CD4-positive, alpha-beta T cell treated with Interleukin-21 for 1 hour (primary cell): Measurements from ENCODE around the gene RFX6.
"Not testable (repeated sequence)": the region's sequence is repeated elsewhere in the genome, so short reads cannot be mapped to it uniquely, and the experiment has no call there.

Experiments
- DNase-seq: peaks from one replicate; pipeline ENCODE4 v3.0.0-alpha.2; 2020

The RFX6 gene

DNA sequence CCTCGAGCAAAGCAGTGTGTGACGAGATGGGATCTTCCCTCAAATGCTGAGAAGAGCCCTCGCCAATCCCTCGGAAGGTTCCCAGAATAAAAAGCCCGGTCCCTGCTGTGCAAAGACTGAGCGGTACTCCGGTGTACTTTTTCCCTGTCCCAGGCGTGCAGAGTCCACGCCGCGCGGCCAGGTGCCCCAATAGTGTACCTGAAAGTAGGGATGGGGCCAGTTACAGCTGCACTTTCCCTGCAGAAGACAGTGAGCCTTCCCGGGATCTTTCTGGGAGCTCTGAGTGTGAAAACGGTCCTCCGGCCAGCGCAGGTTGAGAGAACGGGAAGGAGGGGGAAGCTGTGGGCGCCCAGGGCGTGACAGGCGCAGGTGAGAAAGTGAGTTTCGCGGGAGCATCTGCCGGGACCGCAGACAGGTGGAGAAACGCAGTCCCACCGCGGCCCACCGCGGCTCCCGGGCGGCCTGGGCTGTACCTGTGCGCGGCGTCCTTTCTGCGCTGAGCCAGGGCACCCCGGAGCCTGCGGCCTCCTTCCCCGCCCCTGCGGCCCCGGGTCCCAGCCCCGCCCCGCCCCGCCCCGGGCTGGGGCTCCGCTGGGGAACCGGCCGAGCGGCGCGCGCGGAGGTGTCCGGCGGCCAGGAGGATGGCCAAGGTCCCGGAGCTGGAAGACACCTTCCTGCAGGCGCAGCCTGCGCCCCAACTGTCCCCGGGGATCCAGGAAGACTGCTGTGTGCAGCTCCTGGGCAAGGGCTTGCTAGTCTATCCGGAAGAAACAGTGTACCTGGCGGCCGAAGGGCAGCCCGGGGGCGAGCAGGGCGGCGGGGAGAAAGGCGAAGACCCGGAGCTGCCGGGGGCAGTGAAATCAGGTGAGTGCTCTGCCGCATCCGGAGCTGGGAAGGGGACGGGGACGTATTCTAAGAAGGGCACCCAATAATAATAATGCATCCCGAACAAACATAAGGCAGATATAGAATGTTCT is at the start of gene RFX6:
Gene RFX6, plus strand, starts transcription at position 608 of the 977 bp plus-strand sequence. Its CDS starts 34 bp downstream, at position 642.
- no peak for DNase-seq

GRCh38 chr6:116827561-116828240 is 49.3 kb upstream of the RFX6 start:
- DNase-seq, result no peak

GRCh38 chr6:116828983-116829382 is 48.1 kb upstream of the RFX6 start, which contains the start of gene GPRC6A:
Gene GPRC6A, minus strand, starts transcription at chr6:116829083. Its CDS starts 70 bp downstream, at chr6:116829013.
- DNase-seq, result no peak

DNA sequence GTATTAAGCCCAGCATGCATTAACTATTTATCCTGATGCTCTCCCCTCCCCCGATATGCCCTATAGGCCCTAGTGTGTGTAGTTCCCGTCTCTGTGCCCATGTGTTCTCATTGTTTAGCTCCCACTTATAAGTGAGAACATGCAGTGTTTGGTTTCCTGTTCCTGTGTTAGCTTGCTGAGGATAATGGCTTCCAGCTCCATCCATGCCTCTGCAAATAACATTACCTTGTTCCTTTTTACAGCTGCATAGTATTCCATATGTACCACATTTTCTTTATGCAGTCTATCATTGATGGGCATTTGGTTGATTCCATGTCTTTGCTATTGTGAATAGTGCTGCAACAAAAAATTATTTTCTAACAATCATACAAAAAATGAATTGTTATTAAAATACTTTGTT is 42.5 kb upstream of the RFX6 start:
- not testable (repeated sequence) for DNase-seq

DNA sequence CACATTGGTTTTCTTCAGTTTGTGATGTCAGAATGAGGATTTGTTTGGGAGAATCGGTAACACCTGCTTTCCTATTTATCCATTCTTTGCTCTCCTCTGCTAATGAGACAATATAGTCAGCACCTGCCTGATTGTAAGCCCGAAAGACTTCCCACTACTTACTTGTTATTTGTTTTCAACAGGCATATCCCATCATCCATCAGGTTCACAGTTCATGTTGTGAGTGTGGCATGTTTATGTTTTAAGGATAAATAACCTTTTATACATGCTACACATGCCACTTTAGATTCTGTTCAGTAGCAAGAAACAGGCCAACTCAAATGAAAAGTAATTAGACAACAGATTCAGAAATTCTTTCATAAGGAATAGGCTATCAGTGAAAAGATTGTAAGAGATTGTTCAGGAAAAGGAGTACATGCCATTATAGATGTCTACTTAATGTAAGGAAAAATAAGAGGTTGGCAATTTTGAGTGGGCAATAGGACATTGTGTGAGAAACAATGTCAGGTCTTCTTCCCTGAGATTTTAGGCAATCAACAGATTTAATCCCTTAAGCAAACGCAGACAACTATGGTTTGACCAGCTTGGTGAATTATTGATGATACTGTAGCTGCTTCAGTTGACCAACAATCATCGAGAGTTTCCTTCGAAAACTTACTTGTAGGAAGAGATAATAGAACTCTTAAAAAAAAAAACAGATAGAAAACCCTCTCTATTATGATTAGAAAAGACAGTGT is 40.3 kb upstream of the RFX6 start:
- DNase-seq, result no peak

DNA sequence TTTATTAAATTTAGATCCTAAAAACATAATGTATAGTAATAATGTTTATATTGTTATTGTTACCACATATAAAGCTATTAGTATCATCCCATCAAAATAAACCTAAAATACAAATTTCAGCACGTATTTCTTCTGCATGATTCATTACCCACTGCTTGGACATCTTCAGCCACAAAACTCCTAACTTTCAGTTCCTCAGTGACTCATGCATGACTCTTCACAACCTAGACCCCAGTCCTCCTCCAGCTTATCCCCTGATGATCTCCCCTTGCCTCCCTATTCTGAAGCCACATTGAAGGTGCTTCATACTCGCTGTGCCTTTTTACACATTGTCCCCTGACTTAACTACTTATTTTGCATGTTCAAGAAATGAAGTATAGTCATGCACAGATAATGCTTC is 37.0 kb upstream of the RFX6 start:
- no peak for DNase-seq

- no peak for DNase-seq
Measured at GRCh38 chr6:116842459-116842858, 34.6 kb upstream of the RFX6 start.

GRCh38 chr6:116847227-116847626 is 29.8 kb upstream of the RFX6 start:
- DNase-seq, result no peak

DNA sequence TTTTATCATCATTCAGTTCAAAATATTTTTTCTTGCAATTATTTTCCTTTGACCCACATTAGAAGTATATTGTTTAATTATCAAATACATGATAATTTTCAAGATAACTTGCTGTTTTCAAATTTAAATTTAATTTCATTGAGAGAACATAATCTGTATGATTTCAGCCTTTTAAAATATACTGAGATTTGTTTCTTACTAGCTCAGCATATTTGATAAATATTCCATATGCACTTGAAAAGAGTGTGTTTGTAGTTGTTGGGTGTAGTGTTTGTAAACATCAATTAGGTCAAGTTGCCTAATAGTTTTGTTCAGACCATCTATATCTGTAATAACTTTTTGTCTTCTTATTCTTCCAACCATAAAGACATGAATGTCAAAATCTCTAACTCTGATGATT is 19.0 kb upstream of the RFX6 start:
- no peak for DNase-seq

DNA sequence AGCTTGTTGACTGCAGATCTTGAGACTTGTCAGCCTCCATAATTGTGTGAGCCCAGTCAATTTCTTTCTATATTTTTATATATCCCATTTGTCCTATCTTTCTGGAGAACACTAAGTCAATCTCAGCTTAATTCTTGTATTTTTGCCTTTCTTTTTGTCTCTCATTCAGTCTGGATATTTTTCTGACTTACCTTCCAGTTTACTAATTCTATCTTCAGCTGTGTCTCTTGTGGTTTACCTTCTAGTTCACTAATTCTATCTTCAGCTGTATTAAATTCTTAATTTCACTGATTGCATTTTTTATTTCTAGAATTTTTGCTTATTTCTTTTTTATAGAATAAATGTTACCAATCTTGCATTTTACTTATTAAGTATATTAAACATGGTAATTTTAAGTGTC is 17.8 kb upstream of the RFX6 start:
- no peak for DNase-seq

DNA sequence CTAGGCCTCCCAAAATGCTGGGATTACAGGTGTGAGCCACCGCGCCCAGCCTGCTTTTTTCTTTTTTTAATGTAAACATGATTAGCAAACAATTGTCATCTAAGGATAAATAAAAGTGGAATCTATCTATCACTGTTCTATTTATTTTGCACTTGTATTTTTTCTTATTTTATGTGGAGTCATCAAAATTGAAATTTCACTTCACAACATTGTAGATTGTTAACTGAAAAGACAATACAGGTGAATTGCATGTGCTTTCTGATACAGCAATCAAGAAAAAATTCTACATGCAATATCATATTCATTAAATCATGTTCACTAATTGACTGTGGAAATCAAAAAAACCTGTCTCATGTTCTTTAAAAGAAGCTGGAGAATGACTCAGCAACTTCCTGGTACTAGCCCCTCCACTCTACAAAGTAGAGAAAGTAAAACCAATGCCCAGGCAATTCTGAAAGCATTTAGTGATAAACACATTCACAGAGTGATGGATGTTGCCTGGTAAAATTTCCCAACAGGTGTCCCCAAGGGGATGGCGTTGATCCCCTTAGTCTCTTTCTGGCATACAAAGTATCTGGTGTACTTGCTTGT is 10.7 kb upstream of the RFX6 start:
- no peak for DNase-seq

DNA sequence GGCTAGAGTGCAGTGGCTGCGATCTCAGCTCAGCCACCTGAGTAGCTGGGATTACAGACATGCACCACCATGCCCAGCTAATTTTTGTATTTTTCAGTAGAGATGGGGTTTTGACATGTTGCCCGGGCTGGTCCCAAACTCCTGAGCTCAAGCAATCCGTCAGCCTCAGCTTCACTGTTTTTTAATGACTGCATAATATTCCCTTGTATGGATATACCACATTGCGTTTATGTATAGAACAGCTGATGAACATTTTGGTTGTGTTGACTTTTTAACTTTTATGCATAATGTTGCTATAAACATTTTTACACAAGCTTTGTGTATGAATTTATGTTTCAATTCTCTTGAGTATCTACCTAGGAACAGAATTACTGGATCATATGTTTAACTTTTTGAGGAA is 4.3 kb upstream of the RFX6 start:
- no peak for DNase-seq

GRCh38 chr6:116876107-116876506 is 935 bp upstream of the RFX6 start:
- no peak for DNase-seq

GRCh38 chr6:116877743-116878142 is 701 bp downstream of the RFX6 start:
- DNase-seq, result no peak

DNA sequence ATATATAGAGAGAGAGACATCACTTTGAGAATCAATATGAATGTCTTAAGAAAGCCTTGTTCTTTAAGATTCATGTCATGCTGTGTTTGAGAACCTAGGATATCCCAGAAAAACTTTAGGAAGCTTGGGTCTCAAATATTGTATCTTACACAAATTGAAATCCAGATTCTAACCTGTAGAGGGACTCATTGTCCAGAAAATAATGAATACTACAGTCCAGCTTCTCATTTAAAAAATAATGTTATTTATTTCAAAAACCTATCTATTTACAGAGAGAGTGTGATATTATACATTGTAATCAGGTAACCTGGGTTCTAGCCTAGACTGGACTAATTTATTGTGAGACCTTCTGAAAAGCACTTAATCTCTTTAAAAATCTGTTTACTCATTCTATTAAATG is 4.2 kb downstream of the RFX6 start:
- no peak for DNase-seq

DNA sequence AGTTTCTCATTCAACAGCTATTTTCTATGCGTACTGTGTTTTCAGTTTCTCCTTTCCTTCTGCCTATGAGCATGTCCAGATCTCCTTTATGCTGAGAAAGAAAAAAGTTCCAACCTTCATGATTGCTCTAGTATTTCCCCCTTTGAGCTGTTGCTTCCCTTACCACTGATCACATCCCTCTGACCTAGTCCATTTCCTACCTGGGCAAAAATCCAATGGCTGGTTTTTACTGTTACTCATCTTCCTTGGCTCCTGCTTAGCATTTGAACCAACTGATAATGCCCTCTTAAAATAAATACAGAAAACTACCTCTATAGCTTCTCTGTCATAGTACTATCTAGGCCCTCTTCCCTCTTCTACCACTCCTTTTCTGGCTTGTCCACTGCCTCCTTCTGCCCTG is 6.0 kb downstream of the RFX6 start:
- no peak for DNase-seq

DNA sequence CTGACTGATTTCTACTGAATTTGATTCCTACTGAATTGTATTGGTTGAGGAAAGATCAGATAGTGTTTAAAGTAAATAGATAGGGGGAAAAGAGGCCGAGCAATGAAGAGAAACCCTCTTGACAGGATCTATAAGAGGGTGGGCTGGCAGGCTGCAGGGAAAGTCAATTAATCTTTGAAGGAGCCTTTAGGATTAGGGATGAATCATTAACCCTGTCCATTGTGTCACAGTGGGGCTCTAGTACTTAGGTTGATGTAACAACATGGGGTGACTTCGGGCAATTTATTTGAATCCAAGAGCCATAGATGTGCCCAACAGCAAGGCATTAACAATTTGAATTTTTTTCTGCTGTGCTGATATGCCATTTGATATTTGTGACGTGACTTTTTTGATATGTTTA is 7.5 kb downstream of the RFX6 start:
- no peak for DNase-seq

GRCh38 chr6:116887168-116887567 is 10.1 kb downstream of the RFX6 start:
- no peak for DNase-seq

- no peak for DNase-seq
Measured at GRCh38 chr6:116887894-116888293, 10.9 kb downstream of the RFX6 start.

DNA sequence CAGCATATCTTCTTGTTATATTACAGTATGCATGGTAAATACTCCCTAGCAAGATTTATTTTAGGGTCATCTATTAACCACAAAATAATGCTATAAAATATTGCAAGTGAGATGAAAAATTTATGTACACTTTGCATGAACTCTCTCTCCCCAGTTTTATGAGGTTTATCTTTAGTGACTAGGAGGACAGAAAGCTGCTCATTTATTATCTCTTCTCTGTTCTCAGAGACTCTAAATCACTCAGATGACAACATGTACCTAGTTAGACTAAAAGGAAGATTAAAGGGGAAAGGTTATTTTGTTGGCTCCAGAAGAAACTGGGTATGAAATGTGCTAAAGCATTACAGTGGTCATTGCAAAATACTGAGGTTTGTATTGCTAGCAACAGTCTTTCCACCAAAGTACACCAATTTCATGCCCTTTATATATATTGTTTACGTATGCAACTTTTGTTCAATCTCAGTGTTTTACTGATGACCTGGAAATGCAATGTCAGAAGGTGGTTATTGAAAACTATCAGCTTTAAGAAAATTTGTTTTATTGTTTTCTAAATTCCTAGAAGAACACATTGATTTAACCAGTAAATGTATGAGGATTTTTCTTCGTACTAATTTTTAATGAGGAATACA is 11.8 kb downstream of the RFX6 start:
- DNase-seq, result no peak

- DNase-seq, result no peak
Measured at GRCh38 chr6:116894669-116895068, 17.6 kb downstream of the RFX6 start.

DNA sequence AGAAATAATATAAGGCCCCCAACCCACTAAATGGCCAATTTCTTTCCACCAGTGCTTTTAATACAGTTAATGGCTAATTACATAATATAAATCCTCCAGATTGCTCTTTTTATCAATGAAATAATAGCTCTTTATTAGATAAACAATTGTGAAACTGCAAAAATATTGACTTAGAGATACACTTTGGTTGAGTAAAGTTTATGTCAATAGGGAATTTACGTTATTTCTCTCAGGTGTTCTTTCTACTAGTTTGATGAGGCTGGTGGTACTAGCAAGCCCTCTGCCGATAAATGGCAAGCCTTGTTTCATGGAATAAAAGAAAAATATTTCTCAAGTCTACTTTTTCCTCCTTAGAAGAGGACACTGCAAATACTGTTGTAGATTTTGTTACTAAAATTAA is 18.9 kb downstream of the RFX6 start:
- no peak for DNase-seq
